ENCODE measurements around the gene RYR3. TPM values are rescaled to one million over a fixed set of nuclear protein-coding genes. Genes with fewer than 3 reads are reported as not detected.

Gene RYR3
- total RNA-seq, 1 experiment from 2014 or later, result not detected

DNA sequence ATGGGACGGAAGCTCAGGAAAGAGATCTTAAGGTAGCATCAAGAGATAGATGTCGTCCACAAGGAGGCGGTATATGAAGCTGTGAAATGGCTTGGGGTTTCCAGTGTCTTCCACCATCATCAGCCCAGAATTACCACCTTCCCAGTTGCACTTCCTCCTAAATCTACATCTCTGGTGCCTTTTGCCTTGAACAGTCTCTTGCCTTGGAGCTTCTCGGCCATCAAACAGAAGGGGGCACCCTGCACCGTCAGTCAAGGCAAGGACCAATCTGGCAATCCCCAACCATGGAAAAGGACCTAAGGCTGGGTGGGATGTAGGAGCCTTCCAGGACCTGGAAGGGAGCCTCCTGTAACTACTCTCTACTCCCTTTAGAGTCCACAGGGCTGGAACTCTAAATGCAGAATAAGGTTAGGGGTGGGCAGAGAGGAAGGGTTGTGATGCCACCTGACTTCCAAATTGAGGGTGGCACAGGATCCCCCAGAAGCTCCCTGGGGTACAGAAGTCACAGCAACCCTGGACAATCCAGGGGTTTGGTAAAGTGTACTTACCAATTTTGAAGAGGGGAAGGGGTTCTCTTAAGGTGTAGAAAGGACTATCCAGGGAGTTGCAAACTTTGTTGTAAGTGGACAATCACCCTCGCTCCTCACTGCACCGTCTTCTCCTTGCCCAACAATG, 1.0 kb upstream of the RYR3 start:
- ChIA-PET POLR2A (no interaction called here), CTCF (interaction anchor here (0.6 to 2.0 kb wide), 4 partner anchors 16 to 391 kb away, joined by 3 to 11 read pairs (median 3); no protein-coding TSS in a partner anchor)
- no peak for DNase-seq (ENCODE audit: unreplicated experiment)
- no TSS peak for BruUV-seq (replicated peaks)
- Mint-ChIP-seq H3K9me3 (ENCODE audit: unreplicated experiment) (no peaks in the 10 kb centered on the region), H3K27ac (ENCODE audit: low read depth, unreplicated experiment) (no peak overlapping the region), H3K27me3 (ENCODE audit: insufficient read depth, unreplicated experiment) (peaks cover 41% of the 10 kb centered on the region), H3K4me1 (ENCODE audit: insufficient read depth, unreplicated experiment) (peaks cover 6% of the 10 kb centered on the region), H3K4me3 (ENCODE audit: unreplicated experiment) (no peak overlapping the region), H3K36me3 (ENCODE audit: insufficient read depth, unreplicated experiment) (no peaks in the 10 kb centered on the region)
- no peak for TF ChIP-seq CTCF (IDR thresholded peaks at IDR 0.05; ENCODE audit: unreplicated experiment)
- intact Hi-C loops (cut with micrococcal nuclease), result no loop called here

DNA sequence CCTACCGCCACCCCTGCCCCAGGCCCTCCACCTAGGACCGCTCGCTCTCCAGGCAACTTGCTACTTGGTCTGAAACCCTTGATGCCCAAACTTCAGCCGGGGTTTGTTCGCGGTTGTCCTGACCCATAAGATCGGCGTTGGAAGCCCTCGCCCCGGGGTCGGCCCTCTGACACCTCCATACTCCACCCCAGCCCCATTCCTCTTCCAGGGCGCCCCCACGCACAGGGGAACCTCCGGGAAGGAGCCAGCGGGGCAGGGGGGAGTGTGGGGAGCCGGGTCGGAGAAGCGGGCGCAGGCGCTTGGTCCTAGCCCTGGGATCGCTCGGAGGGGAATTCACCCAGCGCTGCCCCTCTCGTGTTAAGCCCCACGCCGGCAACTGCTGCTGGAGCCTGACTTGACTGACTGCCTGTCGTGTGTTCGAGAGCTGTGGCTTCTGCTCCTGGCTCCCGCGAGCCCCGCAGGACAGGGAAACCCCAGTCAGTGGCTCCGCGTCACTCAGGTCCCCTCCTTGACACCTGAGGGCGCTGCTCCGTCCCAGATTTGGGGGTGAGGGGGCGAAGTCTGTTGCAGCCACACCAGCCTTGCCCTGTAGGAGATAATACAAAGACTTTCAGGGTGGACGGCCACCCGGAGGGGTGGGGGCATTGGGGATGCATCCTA, 675 bp downstream of the RYR3 start:
- H3K27me3 Mint-ChIP-seq (ENCODE audit: insufficient read depth, unreplicated experiment), result peaks cover 41% of the 10 kb centered on the region
- CTCF ChIA-PET, result no interaction called here
- TF ChIP-seq CTCF (IDR thresholded peaks at IDR 0.05; ENCODE audit: unreplicated experiment), result no peak
- intact Hi-C loops (cut with micrococcal nuclease), result no loop called here
- H3K27ac Mint-ChIP-seq (ENCODE audit: low read depth, unreplicated experiment), result no peak overlapping the region
- no peaks in the 10 kb centered on the region for H3K9me3 Mint-ChIP-seq (ENCODE audit: unreplicated experiment)
- H3K4me3 Mint-ChIP-seq (ENCODE audit: unreplicated experiment), result peak overlapping the region; percentile 41
- no peaks in the 10 kb centered on the region for H3K36me3 Mint-ChIP-seq (ENCODE audit: insufficient read depth, unreplicated experiment)
- DNase-seq (ENCODE audit: unreplicated experiment), result no peak
- POLR2A ChIA-PET, result no interaction called here
- no TSS peak for BruUV-seq (replicated peaks)
- peaks cover 6% of the 10 kb centered on the region for H3K4me1 Mint-ChIP-seq (ENCODE audit: insufficient read depth, unreplicated experiment)

DNA sequence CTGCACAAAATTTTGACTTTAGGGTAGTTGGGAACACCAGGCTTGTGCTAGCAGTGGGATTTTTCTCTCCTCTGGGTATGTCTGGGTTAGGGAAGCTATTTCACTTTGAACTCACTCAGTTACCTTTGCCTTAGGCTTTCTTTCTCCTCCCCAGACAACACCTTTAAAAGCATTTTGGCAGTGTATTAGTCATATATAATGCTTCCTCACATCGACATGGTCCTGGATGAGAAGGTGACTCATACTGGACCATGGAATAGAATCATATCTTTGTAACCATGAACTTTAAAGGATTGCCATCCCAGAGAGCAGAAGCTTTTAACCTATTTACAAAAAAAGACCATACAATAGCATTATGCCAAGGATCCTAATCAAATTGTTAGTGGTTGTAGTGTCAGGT, 2.7 kb downstream of the RYR3 start:
- H3K4me3 Mint-ChIP-seq (ENCODE audit: unreplicated experiment), result no peak overlapping the region
- CTCF ChIA-PET, result interaction anchor here (0.6 to 4.3 kb wide), 4 partner anchors 21 to 425 kb away, joined by 3 to 21 read pairs (median 3); no protein-coding TSS in a partner anchor
- BruUV-seq (replicated peaks), result no TSS peak

More for the DNA sequence above, 2.7 kb downstream of the RYR3 start:
- Mint-ChIP-seq H3K9me3 (ENCODE audit: unreplicated experiment) (no peaks in the 10 kb centered on the region), H3K4me1 (ENCODE audit: insufficient read depth, unreplicated experiment) (peaks cover 6% of the 10 kb centered on the region), H3K36me3 (ENCODE audit: insufficient read depth, unreplicated experiment) (no peaks in the 10 kb centered on the region), H3K27me3 (ENCODE audit: insufficient read depth, unreplicated experiment) (peaks cover 53% of the 10 kb centered on the region), H3K27ac (ENCODE audit: low read depth, unreplicated experiment) (no peak overlapping the region)
- no peak for TF ChIP-seq CTCF (IDR thresholded peaks at IDR 0.05; ENCODE audit: unreplicated experiment)
- POLR2A ChIA-PET, result interaction anchor here (1.1 kb wide), 1 partner anchor 16 kb away, joined by 3 read pairs; no protein-coding TSS in a partner anchor
- peak; percentile 16 for DNase-seq (ENCODE audit: unreplicated experiment)
- intact Hi-C loops (cut with micrococcal nuclease), result no loop called here

Data from MCF 10A (cell line).